Measurements from ENCODE around the gene CTNNB1.

- TF ChIP-seq CTCF (IDR thresholded peaks at IDR 0.05; ENCODE audit: low read length) (no peak), EZH2phosphoT487 (IDR thresholded peaks at IDR 0.05; ENCODE audit: low read length) (no peak), EZH2 (optimal IDR thresholded peaks at IDR 0.05; ENCODE audit: low read depth, low read length) (no peak)
Measured at GRCh38 chr3:41250825-41251224, 51.5 kb downstream of the CTNNB1 start.

Data from MM.1S (cell line).